GM11168 (cell line): ENCODE measurements around the gene PRPF4.

Experiments used
- in situ Hi-C: fragments of 300-500 bp; cut with MboI; formaldehyde crosslinking; loops from one replicate; pipeline ENCODE4 v1.12.0; 2022; ENCODE audit warnings: low sequenced_read_pairs; ENCODE audit not compliant: unreplicated experiment

The PRPF4 gene

DNA sequence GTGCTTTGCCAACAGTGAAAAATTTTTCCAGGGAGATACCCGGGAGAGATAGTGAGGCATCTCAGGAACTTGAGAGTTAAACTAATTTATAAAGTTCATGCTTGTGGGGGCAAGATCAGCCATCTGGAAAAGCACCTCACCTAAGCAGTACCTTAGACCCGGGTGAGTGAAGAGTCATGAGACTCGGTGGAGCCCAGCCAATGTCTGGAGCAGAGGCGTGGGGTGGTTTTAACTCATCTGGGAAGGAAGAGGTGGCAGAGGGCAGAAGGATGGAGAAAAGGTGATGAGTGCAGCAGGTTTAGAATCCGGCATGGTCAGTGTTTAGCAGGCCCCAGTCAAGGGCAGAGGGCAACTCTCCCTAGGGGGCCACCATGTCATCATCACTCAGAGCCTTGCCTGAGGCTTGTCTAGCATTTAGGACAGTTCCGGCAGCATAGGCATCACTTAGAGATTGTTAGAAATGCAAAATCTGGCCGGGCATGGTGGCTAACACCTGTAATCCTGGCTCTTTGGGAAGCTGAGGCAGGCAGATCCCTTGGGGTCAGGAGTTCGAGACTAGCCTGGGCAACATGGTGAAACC, 32.0 kb downstream of the PRPF4 start:
- in situ Hi-C loops, result loop anchor here (25.0 kb wide), 1 partner anchor 355 kb away; no protein-coding TSS in a partner anchor

DNA sequence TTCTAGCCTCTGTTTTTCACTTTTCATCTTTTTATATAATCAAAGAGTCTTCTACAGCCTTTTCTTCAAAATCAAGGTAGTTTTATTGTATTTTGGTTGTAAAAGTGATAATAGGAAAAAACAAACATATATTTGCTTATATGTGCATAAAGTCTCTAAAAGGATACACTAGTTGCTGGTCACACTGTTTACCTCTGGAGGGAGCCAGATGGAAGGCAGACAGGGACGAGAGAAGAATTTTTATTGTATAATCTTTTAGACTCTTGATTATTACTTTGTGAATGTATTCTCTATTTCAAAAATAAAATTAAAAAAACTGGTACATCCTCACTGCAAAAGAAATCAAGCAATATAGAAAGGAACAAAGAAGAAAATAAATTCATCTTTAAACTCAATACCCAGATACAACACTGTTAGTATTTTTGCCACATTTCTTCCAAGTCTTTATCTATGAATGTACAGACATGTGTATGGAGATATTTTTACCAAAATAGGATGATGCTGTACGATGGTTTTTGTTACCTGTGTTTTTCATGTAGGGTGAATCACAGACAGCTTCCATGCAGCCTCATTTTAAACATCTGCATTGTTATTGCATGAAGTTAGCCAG, 33.9 kb downstream of the PRPF4 start:
- in situ Hi-C loops, result loop anchor here (25.0 kb wide), 1 partner anchor 353 kb away; no protein-coding TSS in a partner anchor

DNA sequence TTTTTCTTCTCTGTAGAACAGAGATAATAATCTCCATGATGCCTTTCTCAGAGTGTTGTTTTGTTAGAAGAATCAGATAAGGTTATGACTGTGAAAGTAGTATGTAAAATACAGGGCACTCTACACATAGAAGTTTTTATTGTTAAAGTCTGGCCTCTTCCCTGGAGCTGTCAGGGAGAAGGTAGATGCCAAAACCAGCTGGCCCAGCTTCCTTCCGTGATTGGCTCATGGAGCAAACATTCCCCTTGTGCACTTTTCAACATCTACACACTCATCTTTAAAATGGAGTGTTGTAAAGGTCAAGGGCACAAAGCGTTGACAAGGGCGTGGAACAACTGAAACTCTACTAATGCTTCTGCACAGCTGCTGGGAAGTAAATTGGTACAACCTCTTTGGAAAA, 35.1 kb downstream of the PRPF4 start:
- in situ Hi-C loops, result loop anchor here (25.0 kb wide), 1 partner anchor 352 kb away; no protein-coding TSS in a partner anchor

DNA sequence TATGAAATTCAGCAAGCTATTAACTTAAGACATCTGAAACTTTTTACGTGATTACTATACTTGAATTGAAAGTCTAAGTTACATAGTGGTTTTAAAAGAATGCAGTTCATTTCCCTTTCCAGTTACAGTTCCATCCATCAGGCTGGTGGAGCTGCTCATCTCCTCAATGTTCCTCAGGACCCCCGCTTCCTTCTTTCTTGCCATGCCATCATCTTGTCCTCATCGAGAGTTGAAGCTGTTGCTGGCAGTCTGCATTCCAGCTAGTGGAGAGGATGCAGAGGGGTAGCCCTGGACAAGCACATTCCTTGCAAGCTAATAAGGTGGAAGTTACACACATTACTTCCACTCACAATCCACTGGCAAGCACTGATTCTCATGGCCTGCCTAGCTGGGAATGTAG, 36.5 kb downstream of the PRPF4 start:
- in situ Hi-C loops, result loop anchor here (25.0 kb wide), 1 partner anchor 350 kb away; no protein-coding TSS in a partner anchor

DNA sequence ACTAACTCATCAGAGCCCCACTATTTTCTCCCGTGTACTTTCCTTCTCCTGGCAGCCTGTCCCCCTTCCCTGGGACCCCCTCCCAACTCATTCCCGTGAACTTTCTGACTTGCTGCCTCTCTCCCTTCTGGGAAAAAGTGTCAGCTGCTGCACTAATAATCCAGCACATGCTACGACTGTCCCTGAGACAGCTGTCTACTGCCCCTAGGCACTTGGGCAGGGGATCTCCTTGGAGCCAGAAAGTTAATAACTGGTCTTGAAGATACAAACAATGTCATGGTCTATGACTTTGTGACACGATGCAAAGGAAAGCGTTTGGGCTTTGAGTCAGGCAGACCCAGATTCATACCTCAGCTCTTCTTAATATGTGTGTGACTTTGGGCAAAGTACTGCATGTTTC, 37.8 kb downstream of the PRPF4 start:
- in situ Hi-C loops, result loop anchor here (25.0 kb wide), 1 partner anchor 349 kb away; no protein-coding TSS in a partner anchor

DNA sequence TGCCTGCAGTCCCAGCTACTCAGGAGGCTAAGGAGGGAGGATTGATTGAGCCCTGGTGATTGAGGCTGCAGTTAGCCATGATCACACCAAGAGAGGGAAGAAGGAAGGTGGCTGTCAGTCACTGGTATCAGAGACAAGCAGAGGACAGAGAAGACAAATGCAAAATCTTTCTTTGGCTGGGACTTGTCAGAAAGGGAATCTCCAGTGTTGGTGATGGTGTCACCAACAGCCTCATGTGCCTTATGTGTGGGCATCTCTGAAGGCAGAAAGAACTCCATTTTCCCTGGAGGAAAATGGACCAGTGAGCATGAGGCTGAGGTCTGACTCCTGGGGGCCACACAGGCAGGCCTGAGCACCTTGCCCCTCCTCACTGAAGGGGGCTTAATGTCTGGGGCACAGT, 39.8 kb downstream of the PRPF4 start:
- in situ Hi-C loops, result loop anchor here (25.0 kb wide), 1 partner anchor 347 kb away; no protein-coding TSS in a partner anchor

DNA sequence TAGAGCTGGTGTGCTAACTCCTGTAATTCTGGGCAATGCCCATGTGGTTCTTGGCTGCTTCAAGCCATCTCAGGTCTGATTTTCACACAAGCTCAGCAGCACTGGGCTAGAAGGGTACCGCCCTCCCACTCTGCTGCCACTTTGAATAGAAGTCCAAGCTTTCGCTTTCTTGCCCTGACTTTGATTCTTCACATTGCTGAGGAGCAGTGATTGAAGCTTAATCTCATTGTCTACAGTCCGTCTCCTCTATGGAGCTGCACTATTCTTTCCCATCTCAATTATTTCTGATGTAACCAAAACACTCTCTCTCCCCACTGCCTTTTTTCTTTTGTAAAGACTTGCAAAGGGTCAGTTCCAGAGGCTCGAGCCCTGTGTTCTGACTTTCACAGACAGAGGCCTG, 40.6 kb downstream of the PRPF4 start:
- in situ Hi-C loops, result loop anchor here (25.0 kb wide), 1 partner anchor 346 kb away; no protein-coding TSS in a partner anchor

DNA sequence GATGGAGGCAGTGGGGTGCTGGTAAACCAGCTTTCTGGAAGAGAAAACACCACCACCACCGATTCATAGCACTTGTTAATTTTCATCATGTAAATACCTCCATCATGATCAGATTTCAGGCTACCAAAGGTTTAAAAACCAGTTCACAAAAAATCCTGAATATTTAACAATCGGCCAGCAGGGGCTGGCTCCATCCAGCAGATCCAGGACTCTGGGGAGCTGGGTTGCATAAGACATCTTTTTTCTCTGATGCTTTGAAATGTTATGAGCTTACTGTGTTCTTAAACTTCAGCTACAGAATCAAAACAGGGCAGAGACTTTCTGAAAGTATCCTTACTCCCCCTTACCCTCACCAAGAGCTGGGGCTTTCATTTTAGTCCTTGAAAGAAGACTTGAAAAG, 42.3 kb downstream of the PRPF4 start:
- in situ Hi-C loops, result loop anchor here (25.0 kb wide), 1 partner anchor 345 kb away; no protein-coding TSS in a partner anchor

DNA sequence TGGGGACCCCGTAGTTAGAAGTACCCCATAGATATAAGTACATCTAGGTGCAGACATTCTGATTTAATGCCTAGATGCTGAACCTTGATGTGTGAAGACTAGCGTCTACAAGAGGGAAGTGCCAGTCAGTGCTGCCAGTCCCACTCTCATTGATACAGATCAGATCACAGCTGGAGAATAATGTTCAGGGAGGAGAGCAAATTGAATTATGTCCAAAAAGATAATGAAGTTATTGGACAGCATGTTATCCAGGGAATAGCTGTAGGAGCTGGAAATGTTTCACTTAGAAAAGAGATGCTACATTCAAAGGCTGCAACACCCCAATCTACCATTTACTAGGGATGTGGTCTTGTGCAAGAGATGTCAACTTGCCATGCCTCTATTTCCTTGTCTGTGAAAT, 43.6 kb downstream of the PRPF4 start:
- in situ Hi-C loops, result loop anchor here (25.0 kb wide), 1 partner anchor 343 kb away; no protein-coding TSS in a partner anchor

DNA sequence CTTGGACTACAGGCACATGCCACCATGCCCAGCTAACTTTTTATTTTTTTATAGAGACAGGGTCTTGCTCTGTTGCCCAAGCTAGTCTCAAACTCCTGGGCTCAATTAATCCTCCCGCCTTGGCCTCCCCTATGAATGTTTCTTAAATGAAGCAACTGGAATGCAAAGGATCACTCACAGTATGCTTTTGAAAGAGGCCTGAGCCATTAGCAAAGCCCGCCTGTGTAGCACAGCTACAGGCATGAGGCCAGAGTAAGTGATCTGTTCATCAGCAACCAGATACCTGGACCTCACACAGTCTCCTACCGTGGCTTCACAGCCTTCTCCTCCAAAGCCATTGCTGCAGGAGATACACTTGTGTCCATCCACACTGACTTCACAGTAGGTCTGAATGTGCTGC, 44.6 kb downstream of the PRPF4 start:
- in situ Hi-C loops, result loop anchor here (25.0 kb wide), 1 partner anchor 342 kb away; no protein-coding TSS in a partner anchor

DNA sequence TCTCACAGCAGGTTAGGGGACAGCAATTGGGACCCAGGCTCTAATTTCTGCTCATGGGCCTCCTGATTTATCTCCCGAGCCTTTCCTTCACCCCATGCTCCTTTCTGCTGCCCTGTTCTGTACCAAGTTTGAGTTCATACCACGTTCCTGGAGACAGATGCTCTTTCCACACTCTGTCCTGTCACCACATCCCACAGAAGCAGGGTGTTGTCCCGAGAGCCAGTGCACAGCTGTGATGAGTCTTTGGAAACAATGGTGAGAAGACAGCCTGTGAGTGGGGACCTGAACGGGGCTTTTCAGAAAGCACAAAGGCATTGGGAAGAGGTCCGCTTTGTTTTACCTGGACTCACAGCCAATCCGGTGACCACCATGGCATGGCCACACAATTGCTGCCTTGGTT, 47.2 kb downstream of the PRPF4 start:
- in situ Hi-C loops, result loop anchor here (25.0 kb wide), 1 partner anchor 340 kb away; no protein-coding TSS in a partner anchor

DNA sequence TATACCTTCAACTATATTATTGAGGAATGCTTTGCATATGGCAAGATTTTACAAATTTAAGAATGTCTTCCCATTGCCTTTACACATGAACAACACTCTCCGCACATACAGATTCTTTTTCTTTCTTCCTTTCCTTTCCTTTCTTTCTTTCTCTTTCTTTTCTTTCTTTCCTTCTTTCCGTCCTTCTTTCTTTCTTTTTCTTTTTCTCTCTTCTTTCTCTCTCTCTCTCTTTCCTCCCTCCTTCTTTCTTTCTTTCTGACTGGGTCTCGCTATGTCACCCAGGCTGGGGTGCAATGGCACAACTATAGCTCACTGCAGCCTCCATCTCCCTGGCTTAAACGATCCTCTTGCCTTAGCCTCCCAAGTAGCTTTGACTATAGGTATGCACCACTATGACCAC, 50.8 kb downstream of the PRPF4 start:
- in situ Hi-C loops, result no loop called here

DNA sequence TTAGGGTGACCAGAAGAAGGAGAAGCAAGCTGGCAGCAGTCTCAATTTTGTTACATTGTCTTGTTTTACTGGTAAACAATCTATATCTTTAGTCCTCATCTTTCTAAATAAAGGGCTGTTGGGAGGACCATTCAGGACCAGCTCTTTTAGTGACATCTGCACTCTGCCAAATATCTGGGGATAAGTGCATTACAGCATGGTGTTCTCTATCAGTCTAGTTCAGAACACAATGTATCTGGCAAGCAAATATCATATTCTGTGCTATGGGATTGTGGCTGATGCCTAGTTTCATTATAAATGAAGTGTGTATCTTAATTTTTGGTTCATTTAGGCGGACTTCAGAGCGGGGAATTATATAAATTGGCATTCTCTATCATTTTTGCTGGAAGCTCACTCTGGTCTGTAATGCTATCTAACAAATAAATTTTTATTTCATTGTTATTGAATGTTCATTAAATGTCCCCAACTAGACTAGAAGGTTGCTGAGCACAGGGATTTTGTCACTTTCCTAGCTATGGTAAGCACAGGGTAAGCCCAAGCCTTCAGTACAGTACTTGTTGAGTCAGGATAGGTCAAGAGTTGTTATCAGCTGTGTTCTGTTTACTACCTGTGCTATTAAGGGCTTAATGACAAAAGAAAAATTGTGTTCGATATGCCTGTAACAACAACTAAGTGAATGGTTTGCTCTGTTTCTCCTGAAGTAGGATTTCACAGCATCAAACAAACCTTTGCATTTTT, 52.8 kb downstream of the PRPF4 start:
- in situ Hi-C loops, result no loop called here

DNA sequence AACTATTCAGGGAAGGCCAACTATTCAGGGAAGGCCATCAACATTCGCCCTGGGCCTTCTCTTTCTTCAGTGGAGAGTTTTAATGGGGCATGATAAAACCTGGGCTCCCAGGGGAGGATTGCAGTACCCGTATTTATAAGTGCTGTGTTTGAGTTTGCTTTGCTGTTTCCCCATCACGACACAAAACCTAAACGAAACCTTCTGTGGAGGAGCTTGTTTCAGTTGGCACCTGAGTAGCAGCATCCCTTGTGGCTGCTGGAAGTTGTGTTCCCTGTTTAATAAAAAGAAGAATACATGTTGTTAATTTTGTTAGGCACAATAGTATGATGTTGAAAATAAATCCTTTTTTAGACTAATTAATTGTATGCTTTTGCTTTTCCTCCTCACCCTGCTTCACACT, 56.3 kb downstream of the PRPF4 start:
- in situ Hi-C loops, result no loop called here

DNA sequence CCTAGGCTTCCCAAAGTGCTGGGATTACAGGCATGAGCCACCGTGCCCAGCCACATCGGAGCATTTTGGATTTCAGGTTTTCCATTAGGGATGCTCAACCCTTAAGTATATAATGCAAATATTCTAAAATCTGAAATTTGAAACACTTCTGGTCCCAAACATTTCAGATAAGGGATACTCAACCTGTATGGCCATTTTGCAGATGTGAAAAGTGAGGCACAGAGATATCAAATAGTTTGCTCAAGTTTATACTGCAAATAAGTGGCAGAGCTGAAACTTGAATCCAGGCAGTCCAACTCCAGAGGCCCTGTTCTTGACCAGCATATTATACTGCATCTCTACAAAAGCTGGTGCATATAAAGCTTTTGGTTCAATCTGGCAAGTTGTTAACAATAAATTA, 62.3 kb downstream of the PRPF4 start:
- in situ Hi-C loops, result no loop called here

DNA sequence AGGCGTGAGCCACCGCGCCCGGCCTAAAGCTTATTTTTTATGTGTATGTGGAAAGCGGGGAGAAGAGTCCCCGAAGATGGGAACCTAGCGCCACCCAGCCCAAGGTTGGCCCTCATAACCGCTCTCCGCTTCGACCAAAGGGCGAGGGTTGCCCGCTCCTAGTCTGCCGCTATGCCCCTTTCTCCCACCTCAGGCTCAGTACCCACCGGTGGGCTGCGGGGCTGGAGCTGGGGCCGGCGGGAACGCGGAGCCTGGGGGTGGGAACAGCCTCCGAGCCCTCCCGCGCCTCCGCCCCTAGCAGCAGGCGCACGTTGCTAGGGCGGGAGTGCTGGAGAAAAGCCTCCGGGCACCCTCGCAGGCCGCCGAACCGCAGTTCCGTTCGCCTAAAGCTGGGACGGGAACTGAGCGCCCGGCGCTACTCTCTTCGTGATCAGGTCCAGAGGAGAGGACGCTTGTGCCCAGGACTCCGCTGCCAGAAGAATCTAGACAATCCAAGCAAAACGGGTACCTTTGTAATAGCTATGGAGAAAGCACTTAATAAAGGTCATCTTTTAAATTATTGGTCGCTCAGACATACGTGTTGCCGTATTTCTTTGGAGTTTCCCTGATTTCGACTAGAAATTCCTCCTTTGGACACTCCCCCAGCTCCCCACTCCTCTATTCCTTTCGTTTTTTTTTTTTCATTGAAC, 64.7 kb downstream of the PRPF4 start, which contains the start of gene WDR31:
WDR31 (minus strand) TSS at position 265 of the 689 bp plus-strand sequence. CDS start 8,253 bp downstream, outside the sequence.
- in situ Hi-C loops, result no loop called here

DNA sequence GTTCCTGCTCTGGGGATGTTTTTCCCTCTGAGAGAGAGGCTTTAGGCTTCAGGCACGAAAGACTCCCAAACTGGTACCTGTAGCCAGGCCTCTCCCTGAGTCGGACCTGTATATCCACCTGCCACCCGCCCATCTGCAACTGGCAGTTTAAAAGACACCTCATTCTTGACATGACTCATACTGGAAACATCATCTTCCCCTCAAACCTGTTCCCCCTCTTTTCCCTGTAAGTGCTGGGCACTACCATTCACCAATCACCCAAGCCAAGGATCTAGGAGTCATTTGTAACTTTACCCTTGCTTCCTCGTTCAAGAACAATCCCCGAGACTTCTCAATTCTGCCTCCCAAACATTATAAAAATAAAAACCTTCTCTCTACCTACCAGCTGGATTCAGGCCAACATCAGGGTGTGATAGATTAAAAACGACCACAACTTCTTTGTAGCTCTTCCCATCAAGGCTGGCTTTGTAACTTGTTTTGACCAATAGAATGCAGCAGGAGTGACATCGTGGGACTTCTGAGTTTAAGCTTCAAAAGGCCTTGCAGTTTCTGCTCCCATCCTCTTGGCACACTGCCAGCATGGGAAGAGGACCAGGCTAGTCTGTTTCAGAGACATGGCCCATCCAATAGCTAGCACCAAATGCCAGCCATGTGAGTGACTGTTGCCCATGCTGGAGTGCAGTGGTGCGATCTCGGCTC, 66.4 kb downstream of the PRPF4 start:
- in situ Hi-C loops, result no loop called here
